Measurements from ENCODE around the gene ZSCAN18. TPM values are rescaled to one million over a fixed set of nuclear protein-coding genes. Genes with fewer than 3 reads are reported as not detected.
"Not testable (repeated sequence)": the region's sequence is repeated elsewhere in the genome, so short reads cannot be mapped to it uniquely, and the experiment has no call there.

ZSCAN18 gene, protein sequence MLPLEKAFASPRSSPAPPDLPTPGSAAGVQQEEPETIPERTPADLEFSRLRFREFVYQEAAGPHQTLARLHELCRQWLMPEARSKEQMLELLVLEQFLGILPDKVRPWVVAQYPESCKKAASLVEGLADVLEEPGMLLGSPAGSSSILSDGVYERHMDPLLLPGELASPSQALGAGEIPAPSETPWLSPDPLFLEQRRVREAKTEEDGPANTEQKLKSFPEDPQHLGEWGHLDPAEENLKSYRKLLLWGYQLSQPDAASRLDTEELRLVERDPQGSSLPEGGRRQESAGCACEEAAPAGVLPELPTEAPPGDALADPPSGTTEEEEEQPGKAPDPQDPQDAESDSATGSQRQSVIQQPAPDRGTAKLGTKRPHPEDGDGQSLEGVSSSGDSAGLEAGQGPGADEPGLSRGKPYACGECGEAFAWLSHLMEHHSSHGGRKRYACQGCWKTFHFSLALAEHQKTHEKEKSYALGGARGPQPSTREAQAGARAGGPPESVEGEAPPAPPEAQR
- 10 to 100 TPM; 19.0 to 20.6 TPM for total RNA-seq

DNA sequence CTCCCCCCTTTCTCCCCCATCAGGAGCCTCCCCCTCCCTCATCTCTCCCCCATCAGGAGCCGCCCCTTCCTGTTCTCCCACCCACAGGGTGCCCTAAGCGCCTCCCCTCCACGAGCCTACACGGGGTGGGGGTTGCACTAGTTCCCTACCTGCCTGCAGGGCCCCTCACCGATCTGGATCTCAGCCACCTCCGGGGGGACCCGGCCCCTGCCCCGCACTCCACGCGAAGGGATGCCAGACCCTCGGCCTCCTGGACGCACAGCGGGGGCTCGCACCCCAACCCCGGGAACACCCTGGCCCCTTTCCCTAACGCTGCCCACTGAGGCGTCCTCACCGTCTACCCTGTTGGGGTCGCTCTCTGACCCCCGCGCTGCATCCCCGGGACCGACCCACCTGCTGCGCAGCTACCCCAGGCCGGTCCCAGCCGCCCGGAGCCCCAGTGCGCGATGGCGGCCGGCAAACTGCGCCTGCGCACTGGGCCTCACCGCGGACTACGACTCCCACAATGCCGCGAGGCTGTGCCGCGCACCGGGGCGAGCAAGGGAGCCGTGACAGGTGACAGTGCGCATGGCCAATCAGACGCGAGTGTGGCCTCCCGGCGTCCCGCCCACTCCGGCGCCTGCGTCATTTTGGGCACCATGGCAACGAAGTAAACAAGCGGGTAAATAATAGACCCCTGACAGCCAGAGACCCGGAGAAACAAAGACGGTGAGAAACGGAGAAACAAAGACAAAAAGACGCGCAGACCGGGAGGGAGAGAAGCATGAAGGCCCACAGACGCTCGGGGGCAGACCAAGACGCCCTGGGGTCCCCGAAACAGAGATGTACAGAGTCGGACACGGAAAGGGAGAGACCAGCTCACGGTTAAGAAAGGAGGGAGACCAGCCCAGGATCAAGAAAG lies at the start of gene ZSCAN18:
Gene ZSCAN18 (minus strand): TSS at position 451 of the 901 bp plus-strand sequence. CDS start 7,964 bp downstream, outside the sequence.
- H3K27me3 Mint-ChIP-seq, result no peaks in the 10 kb centered on the region
- H3K27ac Mint-ChIP-seq, result peak within 1 kb of the TSS; percentile 97
- ChIA-PET CTCF (no interaction called here), POLR2A (no interaction called here)
- H3K4me3 Mint-ChIP-seq, result peak within 1 kb of the TSS; percentile 82
- peaks cover 33% of the 10 kb centered on the region for H3K9me3 Mint-ChIP-seq
- peaks cover 12% of the 10 kb centered on the region for H3K4me1 Mint-ChIP-seq
- H3K36me3 Mint-ChIP-seq (ENCODE audit: low read depth), result peaks cover 22% of the 10 kb centered on the region
- DNase-seq, result peak; percentile 94

DNA sequence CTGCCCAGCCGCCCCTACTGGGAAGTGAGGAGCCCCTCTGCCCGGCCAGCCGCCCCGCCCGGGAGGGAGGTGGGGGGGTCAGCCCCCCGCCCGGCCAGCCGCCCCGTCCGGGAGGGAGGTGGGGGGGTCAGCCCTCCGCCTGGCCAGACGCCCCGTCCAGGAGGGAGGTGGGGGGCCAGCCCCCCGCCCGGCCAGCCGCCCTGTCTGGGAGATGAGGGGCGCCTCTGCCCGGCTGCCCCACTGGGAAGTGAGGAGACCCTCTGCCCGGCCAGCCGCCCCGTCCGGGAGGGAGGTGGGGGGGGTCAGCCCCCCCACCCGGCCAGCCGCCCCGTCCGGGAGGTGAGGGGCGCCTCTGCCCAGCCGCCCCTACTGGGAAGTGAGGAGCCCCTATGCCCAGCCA lies 49.4 kb upstream of the ZSCAN18 start:
- H3K27me3 Mint-ChIP-seq, POLR2A ChIA-PET, H3K27ac Mint-ChIP-seq, CTCF ChIA-PET, DNase-seq, H3K4me3 Mint-ChIP-seq: not testable (repeated sequence)
- H3K36me3 Mint-ChIP-seq (ENCODE audit: low read depth), result peaks cover 32% of the 10 kb centered on the region
- H3K9me3 Mint-ChIP-seq, result peaks cover 33% of the 10 kb centered on the region
- peaks cover 10% of the 10 kb centered on the region for H3K4me1 Mint-ChIP-seq

DNA sequence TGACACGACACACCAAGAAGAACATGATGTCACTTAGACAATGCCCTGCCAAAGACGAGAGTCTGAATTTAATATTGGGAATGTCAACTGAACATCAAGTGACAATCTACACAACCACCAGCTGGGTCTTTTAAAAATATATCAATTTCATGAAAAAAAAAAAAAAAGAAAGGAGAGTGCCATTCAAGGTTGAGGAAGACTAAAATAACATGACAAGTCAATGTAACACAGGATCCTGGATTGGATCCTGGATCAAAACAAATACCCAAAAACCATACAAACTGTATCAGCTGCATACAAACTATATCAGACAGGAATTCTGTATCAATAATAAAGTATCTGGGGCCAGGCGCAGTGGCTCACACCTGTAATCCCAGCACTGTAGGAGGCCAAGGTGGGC lies 47.8 kb upstream of the ZSCAN18 start:
- DNase-seq, result no peak
- Mint-ChIP-seq H3K9me3 (peaks cover 27% of the 10 kb centered on the region), H3K27ac (no peak overlapping the region), H3K4me3 (no peak overlapping the region), H3K27me3 (no peaks in the 10 kb centered on the region), H3K4me1 (peaks cover 10% of the 10 kb centered on the region), H3K36me3 (ENCODE audit: low read depth) (peaks cover 39% of the 10 kb centered on the region)
- ChIA-PET CTCF (interaction anchor here (0.6 kb wide), 1 partner anchor 221 kb away, joined by 5 read pairs; no protein-coding TSS in a partner anchor), POLR2A (no interaction called here)

DNA sequence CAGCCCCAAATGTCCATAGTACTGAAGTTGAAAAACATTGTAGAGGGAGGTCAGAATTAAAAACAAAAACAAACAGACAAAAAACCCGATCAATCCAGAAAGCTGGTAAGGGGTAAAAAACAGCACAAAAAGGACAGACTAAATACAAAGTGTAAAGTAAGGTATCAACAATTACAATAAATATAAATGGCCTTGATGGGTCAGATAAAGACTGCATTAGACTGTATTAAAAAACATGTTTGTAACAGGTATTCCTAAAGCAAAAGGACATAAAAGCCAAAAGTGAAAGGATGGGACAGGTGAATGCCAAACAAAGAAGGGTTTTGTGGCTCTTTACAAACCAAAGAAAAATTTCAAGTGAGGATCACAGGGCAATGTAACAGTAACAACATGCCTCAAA lies 36.2 kb upstream of the ZSCAN18 start:
- Mint-ChIP-seq H3K9me3 (peaks cover 52% of the 10 kb centered on the region), H3K4me3 (no peak overlapping the region), H3K36me3 (ENCODE audit: low read depth) (peaks cover 73% of the 10 kb centered on the region), H3K27me3 (no peaks in the 10 kb centered on the region), H3K4me1 (no peaks in the 10 kb centered on the region), H3K27ac (no peak overlapping the region)
- no peak for DNase-seq
- ChIA-PET POLR2A (no interaction called here), CTCF (no interaction called here)

DNA sequence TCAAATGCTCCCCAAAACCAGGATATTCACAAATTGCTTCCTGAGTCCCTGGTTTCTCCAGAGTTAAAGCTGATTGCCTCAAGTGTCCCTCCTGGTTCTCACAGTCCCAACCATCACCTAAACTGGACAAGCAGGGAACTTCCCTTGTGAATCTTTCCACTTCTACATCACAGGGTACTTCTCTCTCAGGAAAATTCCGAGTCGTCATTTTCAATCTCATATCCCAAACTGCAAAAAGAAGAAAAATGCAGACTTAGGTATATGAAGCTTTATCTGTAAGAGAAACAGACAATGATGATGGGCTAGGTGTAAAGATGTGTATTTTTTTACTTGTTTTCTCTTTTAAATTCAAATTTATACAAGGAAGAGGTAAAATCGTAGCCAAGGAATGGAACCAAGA lies 31.3 kb upstream of the ZSCAN18 start:
- no peak for DNase-seq
- ChIA-PET POLR2A (interaction anchor here (0.6 kb wide), 1 partner anchor 304 kb away, joined by 3 read pairs; no protein-coding TSS in a partner anchor), CTCF (no interaction called here)
- Mint-ChIP-seq H3K4me1 (no peaks in the 10 kb centered on the region), H3K9me3 (peaks cover 65% of the 10 kb centered on the region), H3K36me3 (ENCODE audit: low read depth) (peaks cover 66% of the 10 kb centered on the region), H3K4me3 (no peak overlapping the region), H3K27ac (no peak overlapping the region), H3K27me3 (no peaks in the 10 kb centered on the region)

DNA sequence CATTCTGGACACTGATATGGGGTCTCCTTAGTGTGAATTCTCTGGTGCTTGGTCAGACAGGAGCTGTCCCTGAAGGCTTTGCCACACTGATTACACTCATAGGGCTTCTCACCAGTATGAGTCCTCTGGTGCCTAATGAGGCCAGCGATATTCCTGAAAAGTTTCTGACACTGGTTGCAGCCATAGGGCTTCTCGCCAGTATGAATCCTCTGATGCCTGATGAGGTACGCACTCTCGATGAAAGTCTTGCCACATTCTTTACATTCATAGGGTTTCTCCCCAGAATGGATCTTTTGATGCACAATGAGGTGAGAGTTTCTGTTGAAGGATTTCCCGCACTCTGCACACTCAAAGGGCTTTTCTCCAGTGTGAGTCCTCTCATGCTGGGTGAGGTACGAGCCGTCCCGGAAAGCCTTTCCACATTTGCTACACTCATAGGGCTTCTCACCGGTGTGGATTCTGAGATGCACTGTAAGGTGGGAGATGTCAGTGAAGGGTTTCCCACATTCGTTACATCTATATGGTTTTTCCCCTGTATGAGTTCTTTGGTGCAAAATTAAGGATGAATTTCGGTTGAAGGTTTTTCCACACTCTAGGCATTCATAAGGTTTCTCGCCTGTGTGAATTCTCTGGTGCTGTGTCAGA lies 30.1 kb upstream of the ZSCAN18 start:
- H3K27me3 Mint-ChIP-seq, result no peaks in the 10 kb centered on the region
- ChIA-PET CTCF (no interaction called here), POLR2A (no interaction called here)
- H3K4me1 Mint-ChIP-seq, result no peaks in the 10 kb centered on the region
- H3K4me3 Mint-ChIP-seq, result no peak overlapping the region
- peaks cover 55% of the 10 kb centered on the region for H3K36me3 Mint-ChIP-seq (ENCODE audit: low read depth)
- no peak for DNase-seq
- H3K27ac Mint-ChIP-seq, result no peak overlapping the region
- peaks cover 63% of the 10 kb centered on the region for H3K9me3 Mint-ChIP-seq

DNA sequence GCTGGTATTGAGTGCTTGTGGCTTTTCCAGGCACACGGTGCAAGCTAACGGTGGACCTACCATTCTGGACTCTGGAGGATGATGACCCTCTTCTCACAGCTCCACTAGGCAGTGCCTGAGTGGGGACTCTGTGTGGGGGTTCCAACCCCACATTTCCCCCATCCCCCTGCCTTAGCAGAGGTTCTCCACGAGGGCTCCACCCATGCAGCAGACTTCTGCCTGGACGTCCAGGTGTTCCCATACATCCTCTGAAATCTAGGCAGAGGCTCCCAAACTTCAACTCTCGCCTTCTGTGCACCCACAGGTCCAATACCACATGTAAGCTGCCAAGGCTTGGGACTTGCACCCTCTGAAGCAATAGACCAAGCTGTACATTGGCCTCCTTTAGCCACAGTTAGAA lies 25.3 kb upstream of the ZSCAN18 start:
- H3K4me1 Mint-ChIP-seq, result no peaks in the 10 kb centered on the region
- no peak overlapping the region for H3K27ac Mint-ChIP-seq
- H3K9me3 Mint-ChIP-seq, result peaks cover 69% of the 10 kb centered on the region
- ChIA-PET CTCF (no interaction called here), POLR2A (no interaction called here)
- no peak for DNase-seq
- no peaks in the 10 kb centered on the region for H3K27me3 Mint-ChIP-seq
- H3K36me3 Mint-ChIP-seq (ENCODE audit: low read depth), result peaks cover 18% of the 10 kb centered on the region
- no peak overlapping the region for H3K4me3 Mint-ChIP-seq

DNA sequence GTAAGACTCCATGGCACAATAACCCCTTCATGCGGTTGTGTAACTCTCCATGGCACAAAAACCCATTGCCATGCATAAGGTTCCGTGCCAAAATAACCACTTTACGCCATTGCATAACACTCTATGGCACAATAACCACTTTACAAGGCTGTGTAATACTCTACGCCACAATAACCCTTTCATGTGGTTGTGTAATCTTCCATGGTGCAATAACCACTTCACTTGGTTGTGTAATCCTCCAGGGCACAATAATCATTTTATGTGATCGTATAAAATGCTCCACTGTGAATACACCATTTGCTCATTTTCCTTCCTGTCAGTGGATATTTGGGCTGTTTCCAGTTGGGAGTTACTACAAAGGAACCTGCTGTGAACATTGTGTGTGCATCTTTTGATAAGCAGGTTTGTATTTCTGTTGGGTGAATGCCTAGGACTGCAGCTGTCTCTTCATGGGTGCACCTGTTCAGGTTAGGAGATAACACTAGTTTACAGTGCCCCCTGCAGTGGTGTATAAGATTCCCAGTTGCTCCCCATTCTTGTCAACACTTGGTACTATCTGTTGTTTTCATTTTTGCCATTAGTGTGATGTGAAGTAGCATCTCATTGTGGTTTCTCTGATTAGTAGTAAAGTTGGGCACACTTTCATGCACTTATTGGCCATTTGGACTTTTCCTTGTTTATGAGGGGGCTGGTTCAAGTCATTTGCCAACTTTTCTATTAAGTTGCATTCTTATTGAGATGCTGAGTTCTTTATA lies 21.1 kb upstream of the ZSCAN18 start:
- no peaks in the 10 kb centered on the region for H3K27me3 Mint-ChIP-seq
- ChIA-PET POLR2A (no interaction called here), CTCF (interaction anchor here (0.8 kb wide), 1 partner anchor 60 kb away, joined by 3 read pairs; the partner anchor contains the start of gene ZNF135)
- H3K36me3 Mint-ChIP-seq (ENCODE audit: low read depth), result peaks cover 13% of the 10 kb centered on the region
- H3K27ac Mint-ChIP-seq, result no peak overlapping the region
- H3K9me3 Mint-ChIP-seq, result peaks cover 69% of the 10 kb centered on the region
- no peak for DNase-seq
- no peaks in the 10 kb centered on the region for H3K4me1 Mint-ChIP-seq
- H3K4me3 Mint-ChIP-seq, result no peak overlapping the region

DNA sequence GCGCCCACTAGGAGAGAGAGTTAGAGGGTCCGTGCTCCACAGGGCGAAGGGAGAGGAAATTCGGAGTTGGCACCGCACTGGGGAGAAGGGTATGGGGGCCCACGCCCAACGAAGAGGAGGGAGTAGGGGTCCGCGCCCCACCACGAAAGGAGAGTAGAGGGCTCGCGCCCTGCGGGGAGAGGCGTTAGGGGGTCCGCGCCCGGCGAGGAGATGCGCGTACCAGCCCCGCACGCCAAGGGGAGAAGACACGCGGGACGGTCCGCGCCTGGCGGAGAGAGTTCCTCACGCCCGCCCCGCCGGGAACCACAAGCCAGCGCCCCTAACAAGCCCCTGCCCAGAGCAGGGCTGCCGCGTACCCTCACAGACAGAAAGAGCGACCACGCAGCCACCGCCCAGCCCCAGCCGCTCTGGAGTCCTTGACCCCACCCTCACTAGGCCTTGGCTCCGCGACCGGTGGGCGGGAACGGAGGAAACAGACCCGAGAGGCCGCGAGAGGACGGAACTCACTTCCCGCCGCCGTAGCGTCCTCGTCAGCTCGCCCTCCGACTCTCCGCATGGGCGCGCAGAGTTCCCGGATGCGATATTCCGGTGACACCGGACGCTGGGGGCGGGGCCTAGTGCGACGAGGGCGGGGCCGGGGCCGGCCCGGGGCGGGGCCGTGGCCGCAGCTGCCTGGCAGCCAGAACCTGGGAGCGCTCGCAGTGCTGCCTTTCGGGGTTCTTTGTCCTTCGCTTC lies 20.0 kb upstream of the ZSCAN18 start:
- H3K27ac Mint-ChIP-seq, result no peak overlapping the region
- H3K9me3 Mint-ChIP-seq, result peaks cover 65% of the 10 kb centered on the region

GRCh38 chr19:58108546-58108817 lies 10.5 kb upstream of the ZSCAN18 start:
- H3K9me3 Mint-ChIP-seq, result peaks cover 50% of the 10 kb centered on the region
- peaks cover 9% of the 10 kb centered on the region for H3K36me3 Mint-ChIP-seq (ENCODE audit: low read depth)
- H3K4me3 Mint-ChIP-seq, result no peak overlapping the region
- ChIA-PET CTCF (interaction anchor here (0.6 kb wide), 1 partner anchor 53 kb away, joined by 3 read pairs; no protein-coding TSS in a partner anchor), POLR2A (no interaction called here)
- DNase-seq, result no peak
- H3K27ac Mint-ChIP-seq, result no peak overlapping the region
- no peaks in the 10 kb centered on the region for H3K27me3 Mint-ChIP-seq
- no peaks in the 10 kb centered on the region for H3K4me1 Mint-ChIP-seq

More for the DNA sequence above, 20.0 kb upstream of the ZSCAN18 start:
- no peak for DNase-seq
- POLR2A ChIA-PET, result no interaction called here
- CTCF ChIA-PET, result no interaction called here
- no peaks in the 10 kb centered on the region for H3K4me1 Mint-ChIP-seq
- no peak overlapping the region for H3K4me3 Mint-ChIP-seq
- no peaks in the 10 kb centered on the region for H3K27me3 Mint-ChIP-seq
- peaks cover 13% of the 10 kb centered on the region for H3K36me3 Mint-ChIP-seq (ENCODE audit: low read depth)

- ChIA-PET POLR2A (no interaction called here), CTCF (interaction anchor here (0.6 kb wide), 1 partner anchor 53 kb away, joined by 3 read pairs; no protein-coding TSS in a partner anchor)
- H3K4me3 Mint-ChIP-seq, result no peak overlapping the region
- H3K36me3 Mint-ChIP-seq (ENCODE audit: low read depth), result peaks cover 9% of the 10 kb centered on the region
- H3K27ac Mint-ChIP-seq, result no peak overlapping the region
- DNase-seq, result no peak
- H3K4me1 Mint-ChIP-seq, result no peaks in the 10 kb centered on the region
- H3K27me3 Mint-ChIP-seq, result no peaks in the 10 kb centered on the region
- peaks cover 51% of the 10 kb centered on the region for H3K9me3 Mint-ChIP-seq
Observed at GRCh38 chr19:58107778-58108545, 9.9 kb upstream of the ZSCAN18 start.
